H1 (cell line): ENCODE measurements around the gene ARAP3. TPM values are rescaled to one million over a fixed set of nuclear protein-coding genes. Genes with fewer than 3 reads are reported as not detected.

Experiments
- CTCF ChIA-PET: fragments of 300-600 bp; sonication (Branson Sonifier 250); formaldehyde crosslinking; loops from one replicate; lab custom pipeline; 2021; ENCODE audit not compliant: partially characterized antibody; lab: Charles Lee
- POLR2A ChIA-PET: fragments of 300-600 bp; sonication (Branson Sonifier 250); formaldehyde crosslinking; loops from one replicate; lab custom pipeline; 2021; ENCODE audit warnings: inconsistent platforms; ENCODE audit not compliant: partially characterized antibody; lab: Charles Lee
- DNase-seq, 2 experiments: peaks; one replicate each; pipeline versions ENCODE4 v3.0.0 to v3.0.0-alpha.2; 2010 to 2022; ENCODE audit warnings: low spot score in 2 of 2, low read depth in 1 of 2, mixed read lengths in 1 of 2
- FAIRE-seq: peaks from 2 replicates; lab custom pipeline; 2011; peaks lifted over from hg19 to GRCh38; lab: Jason Lieb, UNC
- H2AFZ ChIP-seq: 2 replicates; pipeline ENCODE4 v1.8.1; 2012; ENCODE audit warnings: low read length, inconsistent platforms
- H2AK5ac ChIP-seq: 2 replicates; pipeline ENCODE4 v1.6.1; 2013; ENCODE audit warnings: low read depth, low read length
- H2BK120ac ChIP-seq: replicated peaks from 2 replicates; pipeline ENCODE3; 2013; ENCODE audit warnings: low read depth, low read length, inconsistent platforms
- H2BK12ac ChIP-seq: 2 replicates; pipeline ENCODE4 v1.6.1; 2013; ENCODE audit warnings: low read depth, low read length
- H2BK15ac ChIP-seq: 2 replicates; pipeline ENCODE4 v1.6.1; 2013; ENCODE audit warnings: low read length
- H2BK20ac ChIP-seq: 2 replicates; pipeline ENCODE4 v1.6.1; 2013; ENCODE audit warnings: low read length
- H2BK5ac ChIP-seq: 2 replicates; pipeline ENCODE4 v1.6.1; 2013; ENCODE audit warnings: low read depth, low read length
- H3K14ac ChIP-seq: 2 replicates; pipeline ENCODE4 v1.6.1; 2013; ENCODE audit warnings: inconsistent platforms; ENCODE audit not compliant: insufficient read length
- H3K18ac ChIP-seq: 2 replicates; pipeline ENCODE4 v1.6.1; 2013; ENCODE audit warnings: low read length; ENCODE audit errors: extremely low read depth
- H3K23ac ChIP-seq: 2 replicates; pipeline ENCODE4 v1.6.1; 2013; ENCODE audit warnings: inconsistent platforms; ENCODE audit not compliant: insufficient read length
- H3K23me2 ChIP-seq: 2 replicates; pipeline ENCODE4 v1.6.1; 2013; ENCODE audit warnings: low read depth, low read length
- H3K27ac ChIP-seq: 2 replicates; pipeline ENCODE4 v1.6.1; 2011; ENCODE audit warnings: low read depth, low read length, inconsistent platforms
- H3K27me3 ChIP-seq, 4 experiments: replicated peaks in 1 of 4; 1 replicate in 1 of 4; 2 replicates in 3 of 4; pipeline versions ENCODE4 v1.6.1 to v1.8.1; 2011 to 2013; ENCODE audit warnings: low read length in 3 of 4, mild to moderate bottlenecking in 3 of 4, inconsistent platforms in 2 of 4, mixed read lengths in 2 of 4, moderate library complexity in 1 of 4; ENCODE audit not compliant: control insufficient read depth in 3 of 4, insufficient read depth in 3 of 4; ENCODE audit errors: extremely low read depth in 1 of 4
- H3K36me3 ChIP-seq, 4 experiments: 2 replicates each; pipeline versions ENCODE4 v1.6.1 to v1.8.1; 2011 to 2013; ENCODE audit warnings: mild to moderate bottlenecking in 4 of 4, low read length in 3 of 4, moderate library complexity in 2 of 4, control low read depth in 1 of 4, inconsistent platforms in 1 of 4; ENCODE audit not compliant: insufficient read depth in 4 of 4, control insufficient read depth in 2 of 4
- H3K4ac ChIP-seq: replicated peaks from 2 replicates; pipeline ENCODE3; 2013; ENCODE audit warnings: low read length, low read depth, mixed read lengths, inconsistent platforms; ENCODE audit not compliant: insufficient read length
- H3K4me1 ChIP-seq, 4 experiments: replicated peaks in 1 of 4; 1 replicate in 1 of 4; 2 replicates in 3 of 4; pipeline versions ENCODE4 v1.6.1 to v1.8.1; 2011 to 2013; ENCODE audit warnings: low read length in 3 of 4, inconsistent platforms in 2 of 4, mixed read lengths in 1 of 4; ENCODE audit not compliant: insufficient read depth in 4 of 4, control insufficient read depth in 3 of 4
- H3K4me2 ChIP-seq, 2 experiments: 2 replicates each; pipeline versions ENCODE4 v1.6.1 to v1.8.1; 2011 to 2013; ENCODE audit warnings: low read depth in 2 of 2, low read length in 2 of 2, control low read depth in 1 of 2, inconsistent platforms in 1 of 2, mild to moderate bottlenecking in 1 of 2; ENCODE audit not compliant: insufficient read depth in 1 of 2
- H3K4me3 ChIP-seq, 4 experiments: fragments of 200-600, 300-600 bp in 1 of 4; sonication (generic), shearing (Covaris generic), sonication (Bioruptor Twin) in 1 of 4; 2 replicates each; pipeline versions ENCODE4 v1.5.1 to v1.8.1; 2011 to 2016; ENCODE audit warnings: low read length in 4 of 4, low read depth in 3 of 4, control low read depth in 2 of 4, inconsistent platforms in 2 of 4, mild to moderate bottlenecking in 2 of 4, mixed read lengths in 1 of 4, moderate library complexity in 1 of 4; ENCODE audit not compliant: insufficient read depth in 2 of 4; ENCODE audit errors: extremely low read depth in 1 of 4
- H3K56ac ChIP-seq: replicated peaks from 2 replicates; pipeline ENCODE3; 2013; ENCODE audit warnings: low read depth, mild to moderate bottlenecking, mixed read lengths, low read length, inconsistent platforms; ENCODE audit not compliant: insufficient read length
- H3K79me1 ChIP-seq: 2 replicates; pipeline ENCODE4 v1.6.1; 2013; ENCODE audit warnings: low read depth, low read length, control low read depth
- H3K79me2 ChIP-seq, 2 experiments: 2 replicates each; pipeline versions ENCODE4 v1.6.1 to v1.8.1; 2012 to 2013; ENCODE audit warnings: low read length in 2 of 2, mild to moderate bottlenecking in 2 of 2, inconsistent platforms in 1 of 2; ENCODE audit not compliant: insufficient read depth in 2 of 2, control insufficient read depth in 1 of 2
- H3K9ac ChIP-seq, 4 experiments: replicated peaks in 1 of 4; 1 replicate in 1 of 4; 2 replicates in 3 of 4; pipeline versions ENCODE4 v1.6.1 to v1.8.1; 2011 to 2013; ENCODE audit warnings: low read depth in 3 of 4, low read length in 3 of 4, control low read depth in 2 of 4, mild to moderate bottlenecking in 2 of 4, moderate library complexity in 2 of 4, inconsistent platforms in 1 of 4; ENCODE audit errors: extremely low read depth in 1 of 4
- H3K9me3 ChIP-seq, 2 experiments: 2 replicates each; pipeline versions ENCODE4 v1.6.1 to v1.8.1; 2012 to 2013; ENCODE audit warnings: mild to moderate bottlenecking in 2 of 2, moderate library complexity in 2 of 2, control low read depth in 1 of 2, inconsistent platforms in 1 of 2, low read depth in 1 of 2, low read length in 1 of 2, mixed read lengths in 1 of 2; ENCODE audit not compliant: insufficient read depth in 2 of 2
- H4K20me1 ChIP-seq, 2 experiments: replicated peaks in 1 of 2; 2 replicates each; pipeline versions ENCODE3 to v1.8.1; 2011 to 2013; ENCODE audit warnings: inconsistent platforms in 2 of 2, low read length in 2 of 2, mild to moderate bottlenecking in 1 of 2; ENCODE audit not compliant: insufficient read depth in 2 of 2, control insufficient read depth in 1 of 2
- H4K5ac ChIP-seq: 2 replicates; pipeline ENCODE4 v1.6.1; 2013; ENCODE audit warnings: low read length, low read depth, mixed read lengths, inconsistent platforms; ENCODE audit not compliant: insufficient read length
- H4K8ac ChIP-seq: 2 replicates; pipeline ENCODE4 v1.8.0; 2013; ENCODE audit warnings: mild to moderate bottlenecking, moderate library complexity, low read length, inconsistent platforms; ENCODE audit not compliant: insufficient read depth; ENCODE audit errors: extremely low read depth
- H4K91ac ChIP-seq: replicated peaks from 2 replicates; pipeline ENCODE3; 2013; ENCODE audit warnings: low read length, mixed read lengths, inconsistent platforms; ENCODE audit not compliant: insufficient read length
- ASH2L ChIP-seq: fragments of 200-600, 300-600 bp; sonication (generic); IDR thresholded peaks from one replicate; pipeline ENCODE4 v1.7.1; 2017; ENCODE audit warnings: low read length
- JUN ChIP-seq: IDR thresholded peaks from 2 replicates; pipeline ENCODE4 v1.6.1; 2011; ENCODE audit warnings: low read depth, mild to moderate bottlenecking, improper control_type of control experiment, low read length
- POU5F1 ChIP-seq: IDR thresholded peaks from 2 replicates; pipeline ENCODE4 v1.6.1; 2011; ENCODE audit warnings: low read depth, mild to moderate bottlenecking, low read length, moderate library complexity
- RFX5 ChIP-seq: IDR thresholded peaks from 2 replicates; pipeline ENCODE4 v1.6.1; 2011; ENCODE audit warnings: low read depth, low read length, improper control_type of control experiment, borderline replicate concordance
- SP4 ChIP-seq: IDR thresholded peaks from 2 replicates; pipeline ENCODE4 v1.6.1; 2012; ENCODE audit warnings: low read length, inconsistent platforms
- SRF ChIP-seq: IDR thresholded peaks from 2 replicates; pipeline ENCODE4 v1.6.1; 2011; ENCODE audit warnings: mild to moderate bottlenecking, low read depth, low read length, moderate library complexity
- TAF7 ChIP-seq: optimal IDR thresholded peaks from 2 replicates; pipeline ENCODE3; 2011; ENCODE audit warnings: low read depth, mild to moderate bottlenecking, inconsistent platforms, low read length, moderate library complexity, borderline replicate concordance
- TCF12 ChIP-seq: IDR thresholded peaks from 2 replicates; pipeline ENCODE4 v1.6.1; 2011; ENCODE audit warnings: low read depth, mild to moderate bottlenecking, low read length
- TEAD4 ChIP-seq: IDR thresholded peaks from 2 replicates; pipeline ENCODE4 v1.6.1; 2012; ENCODE audit warnings: low read depth, low read length, inconsistent platforms, mixed read lengths
- WGBS, 2 experiments: shearing (Covaris generic) in 1 of 2; methylation state at CpG; one replicate each; pipeline versions ENCODE4 v1.1.6 to v1.1.7; 2013 to 2015; ENCODE audit warnings: low lambda C conversion rate in 2 of 2, mixed read lengths in 2 of 2, inconsistent platforms in 1 of 2, low coverage in 1 of 2, missing lambda C conversion rate in 1 of 2; ENCODE audit not compliant: insufficient replicate concordance in 2 of 2, insufficient coverage in 1 of 2, insufficient read length in 1 of 2; ENCODE audit errors: extremely low coverage in 1 of 2, missing lambda C conversion rate in 1 of 2; 5-methylcytosine and 5-hydroxymethylcytosine counted together
- polyA plus RNA-seq, 7 experiments: library from polyadenylated mRNA; depleted of rRNA in 3 of 7; stranded (reverse) in 5 of 7; unstranded in 2 of 7; fragments of >200 nt in 5 of 7; fragments of 200-250 nt in 2 of 7; gene quantifications; 1 replicate in 5 of 7; 2 replicates in 1 of 7; 4 replicates in 1 of 7; pipeline versions ENCODE4 v1.2.1 to v1.2.3, GENCODE V29; 2011 to 2013; ENCODE audit warnings: missing spikeins in 2 of 7, mixed read lengths in 2 of 7
- total RNA-seq: library from RNA; stranded (reverse); fragmentation: NEBNext Ultra II Directional; extraction: Animal tissue kit (Norgen Biotek cat#: 25700); gene quantifications from 2 replicates; pipeline ENCODE4 v1.2.1, GENCODE V29; 2021
- TF ChIP-seq, protein P1 (sequence below), 3 experiments: IDR thresholded peaks; 1 replicate in 2 of 3; 2 replicates in 1 of 3; pipeline versions ENCODE4 v1.5.1 to v1.6.1; 2011; ENCODE audit warnings: low read length in 3 of 3, mild to moderate bottlenecking in 3 of 3, inconsistent platforms in 2 of 3, low read depth in 1 of 3, moderate library complexity in 1 of 3; ENCODE audit not compliant: insufficient read depth in 1 of 3; ENCODE audit errors: control extremely low read depth in 1 of 3

ARAP3 gene
- total and polyA plus RNA-seq, 2 of the 8 experiments (the other 6 are each of a cell fraction or from before 2014, with no cell fraction given): 14.4 to 48.6 TPM

DNA sequence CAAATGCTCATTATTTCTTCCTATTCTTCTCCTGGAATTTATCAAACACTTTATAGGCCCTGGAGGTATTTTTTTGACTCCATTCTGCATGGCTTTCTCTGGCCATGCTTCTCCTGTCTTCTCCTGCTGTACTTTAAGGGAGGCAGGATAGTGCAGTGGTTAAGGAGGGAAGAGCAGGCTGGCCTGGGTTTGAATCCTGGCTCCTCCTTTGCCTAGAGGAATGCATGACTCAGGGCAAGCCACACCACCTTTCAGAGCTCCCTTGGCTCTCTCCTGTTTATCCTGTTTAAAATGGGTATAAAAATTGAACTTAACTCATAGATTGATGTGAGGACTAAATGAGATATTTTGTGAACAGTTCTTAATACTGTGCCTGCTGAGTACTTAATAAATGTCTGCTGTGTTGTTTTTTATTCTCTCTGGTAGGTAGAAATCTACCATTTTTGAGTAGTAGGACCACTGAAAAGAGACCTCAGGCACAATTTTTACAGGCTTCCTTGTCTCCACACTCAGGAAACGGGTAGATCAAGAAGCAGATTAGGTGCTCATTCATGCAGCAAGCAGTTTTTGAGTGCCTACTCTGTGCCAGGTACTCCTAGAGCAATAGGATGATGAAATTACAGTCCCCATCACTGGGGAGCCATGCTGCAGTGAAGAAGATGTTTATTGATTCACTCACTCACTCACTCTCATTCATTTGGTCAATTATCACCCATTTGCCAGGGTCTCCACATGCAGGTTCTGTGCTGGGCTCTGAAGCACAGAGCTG lies 32.7 kb upstream of the ARAP3 start:
- Histone ChIP-seq H2BK5ac (peak overlapping the region; percentile 17; the same call in 1 of the 2 replicates), H3K27me3 (no peaks in the 10 kb centered on the region), H2AFZ (no peak overlapping the region), H3K9ac (no peak overlapping the region), H4K8ac (no peak overlapping the region), H3K14ac (no peak overlapping the region), H4K20me1 (no peaks in the 10 kb centered on the region), H3K27ac (no peak overlapping the region), H2BK20ac (no peak overlapping the region), H3K4me2 (no peak overlapping the region; a peak in 1 of 4 replicates), H3K36me3 (no peaks in the 10 kb centered on the region), H4K91ac (no peak overlapping the region), H4K5ac (no peak overlapping the region), H3K9me3 (no peaks in the 10 kb centered on the region), H3K56ac (no peak overlapping the region), H2BK120ac (no peak overlapping the region), H3K18ac (no peak overlapping the region), H3K4me1 (peaks cover 4 to 23% (median 12%) of the 10 kb centered on the region in 4 experiments), H2AK5ac (no peak overlapping the region), H3K79me2 (no peaks in the 10 kb centered on the region), H3K4ac (no peak overlapping the region), H3K23ac (no peak overlapping the region), H2BK12ac (no peak overlapping the region), H3K4me3 (no peak overlapping the region), H2BK15ac (no peak overlapping the region), H3K23me2 (no peaks in the 10 kb centered on the region), H3K79me1 (no peaks in the 10 kb centered on the region)
- DNase-seq: no peak
- WGBS, 2 experiments: 85% methylated on average over 1 of the region's 1 CpG; no CpG with 5 or more reads in 1 of the 2 experiments
- CTCF ChIA-PET: interaction anchor here (1.0 to 11.5 kb wide), 13 partner anchors 11 to 245 kb away, joined by 3 to 95 read pairs (median 6); no protein-coding TSS in a partner anchor
- POLR2A ChIA-PET: no interaction called here
- no peak for FAIRE-seq
- TF ChIP-seq RFX5 (no peak), SP4 (no peak), ASH2L (no peak), SRF (no peak), POU5F1 (no peak), TAF7 (no peak), TCF12 (no peak), JUN (no peak), TEAD4 (no peak)
- TF ChIP-seq, protein P1, sequence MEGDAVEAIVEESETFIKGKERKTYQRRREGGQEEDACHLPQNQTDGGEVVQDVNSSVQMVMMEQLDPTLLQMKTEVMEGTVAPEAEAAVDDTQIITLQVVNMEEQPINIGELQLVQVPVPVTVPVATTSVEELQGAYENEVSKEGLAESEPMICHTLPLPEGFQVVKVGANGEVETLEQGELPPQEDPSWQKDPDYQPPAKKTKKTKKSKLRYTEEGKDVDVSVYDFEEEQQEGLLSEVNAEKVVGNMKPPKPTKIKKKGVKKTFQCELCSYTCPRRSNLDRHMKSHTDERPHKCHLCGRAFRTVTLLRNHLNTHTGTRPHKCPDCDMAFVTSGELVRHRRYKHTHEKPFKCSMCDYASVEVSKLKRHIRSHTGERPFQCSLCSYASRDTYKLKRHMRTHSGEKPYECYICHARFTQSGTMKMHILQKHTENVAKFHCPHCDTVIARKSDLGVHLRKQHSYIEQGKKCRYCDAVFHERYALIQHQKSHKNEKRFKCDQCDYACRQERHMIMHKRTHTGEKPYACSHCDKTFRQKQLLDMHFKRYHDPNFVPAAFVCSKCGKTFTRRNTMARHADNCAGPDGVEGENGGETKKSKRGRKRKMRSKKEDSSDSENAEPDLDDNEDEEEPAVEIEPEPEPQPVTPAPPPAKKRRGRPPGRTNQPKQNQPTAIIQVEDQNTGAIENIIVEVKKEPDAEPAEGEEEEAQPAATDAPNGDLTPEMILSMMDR (IDR thresholded peaks at IDR 0.05; ENCODE audit: control extremely low read depth in 1 of 3, insufficient read depth in 1 of 3, low read depth in 1 of 3, low read length in 3 of 3): no peak
